C1 segment of cervical spinal cord (tissue), 14 donors: Measurements from ENCODE around the gene OR2L8.

Source experiments
- DNase-seq, 14 donors: peaks; one replicate each; lab custom pipeline; 2025; lab: John Stamatoyannopoulos, UW

Gene OR2L8

GRCh38 chr1:247948558-247948957 is at the start of gene OR2L8:
TSS of gene OR2L8 (plus strand) at chr1:247948858. CDS start at chr1:247948858, 0 bp downstream.
- DNase-seq, result no peak

GRCh38 chr1:247904122-247904521 is 44.5 kb upstream of the OR2L8 start:
- no peak for DNase-seq

- no peak for DNase-seq
Observed at GRCh38 chr1:247905181-247905580, 43.5 kb upstream of the OR2L8 start.

GRCh38 chr1:247905910-247906503 is 42.7 kb upstream of the OR2L8 start:
- no peak for DNase-seq

- DNase-seq, result no peak
Observed at GRCh38 chr1:247906504-247907047, 42.1 kb upstream of the OR2L8 start.

GRCh38 chr1:247908766-247909165 is 39.9 kb upstream of the OR2L8 start:
- DNase-seq, result no peak

GRCh38 chr1:247913786-247914185 is 34.9 kb upstream of the OR2L8 start:
- no peak for DNase-seq

GRCh38 chr1:247914941-247915662 is 33.6 kb upstream of the OR2L8 start:
- DNase-seq, result no peak

GRCh38 chr1:247919952-247920351 is 28.7 kb upstream of the OR2L8 start, which contains the start of gene OR2T8:
TSS of gene OR2T8 (plus strand) at chr1:247920252. CDS start at chr1:247921018, 766 bp downstream.
- no peak for DNase-seq

- DNase-seq, result no peak
Observed at GRCh38 chr1:247923941-247924340, 24.7 kb upstream of the OR2L8 start.

GRCh38 chr1:247924868-247925267 is 23.8 kb upstream of the OR2L8 start, which contains the start of gene OR2AJ1:
TSS of gene OR2AJ1 (plus strand) at chr1:247924889. CDS start at chr1:247933769, 8,880 bp downstream.
- no peak for DNase-seq

GRCh38 chr1:247933989-247934388 is 14.7 kb upstream of the OR2L8 start:
- DNase-seq, result no peak

GRCh38 chr1:247935781-247936180 is 12.9 kb upstream of the OR2L8 start:
- DNase-seq, result no peak

GRCh38 chr1:247936415-247936814 is 12.2 kb upstream of the OR2L8 start:
- DNase-seq, result no peak

GRCh38 chr1:247936965-247937734 is 11.5 kb upstream of the OR2L8 start:
- peak in 11 of 14 donors; percentile 1 to 79 (median 59) for DNase-seq

GRCh38 chr1:247942624-247943023 is 6.0 kb upstream of the OR2L8 start:
- DNase-seq, result no peak

GRCh38 chr1:247953408-247953807 is 4.8 kb downstream of the OR2L8 start:
- no peak for DNase-seq

- DNase-seq, result no peak
Observed at GRCh38 chr1:247961791-247962190, 13.1 kb downstream of the OR2L8 start.

- DNase-seq, result no peak
Observed at GRCh38 chr1:247962911-247963588, 14.4 kb downstream of the OR2L8 start.

- DNase-seq, result no peak
Observed at GRCh38 chr1:247964933-247965332, 16.3 kb downstream of the OR2L8 start, which contains the start of gene OR2AK2. TSS of gene OR2AK2 (plus strand) at chr1:247965233. CDS start at chr1:247965377, 144 bp downstream.

GRCh38 chr1:247966532-247967204 is 18.0 kb downstream of the OR2L8 start:
- DNase-seq, result no peak
